GM12872 (cell line): Measurements from ENCODE around the gene CLRN3.

Source experiments
- TF ChIP-seq, protein P1 (sequence below): IDR thresholded peaks from 3 replicates; pipeline ENCODE4 v1.5.1; 2011; ENCODE audit warnings: low read depth, mild to moderate bottlenecking, low read length, moderate library complexity; ENCODE audit not compliant: insufficient read depth

The CLRN3 gene

DNA sequence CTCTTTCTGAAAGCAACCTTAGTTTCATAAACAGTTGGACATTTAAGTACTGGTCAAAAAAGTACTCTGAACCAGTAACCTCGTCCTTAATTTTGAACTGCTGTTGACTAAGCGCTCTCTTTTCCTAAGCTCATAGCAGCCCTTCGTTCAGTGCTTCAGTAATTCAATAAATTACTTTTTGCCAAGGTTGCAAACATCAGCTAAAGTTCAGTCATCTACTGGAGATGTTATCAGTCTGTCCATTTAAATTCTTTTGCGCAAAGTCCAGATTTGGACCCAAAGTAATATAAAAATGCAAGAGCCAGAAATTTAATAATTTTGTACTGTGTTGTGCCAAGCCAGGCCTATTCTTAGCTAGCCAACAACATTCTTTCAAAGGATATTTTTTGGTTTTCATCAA is 22.6 kb upstream of the CLRN3 start:
- TF ChIP-seq, protein P1, sequence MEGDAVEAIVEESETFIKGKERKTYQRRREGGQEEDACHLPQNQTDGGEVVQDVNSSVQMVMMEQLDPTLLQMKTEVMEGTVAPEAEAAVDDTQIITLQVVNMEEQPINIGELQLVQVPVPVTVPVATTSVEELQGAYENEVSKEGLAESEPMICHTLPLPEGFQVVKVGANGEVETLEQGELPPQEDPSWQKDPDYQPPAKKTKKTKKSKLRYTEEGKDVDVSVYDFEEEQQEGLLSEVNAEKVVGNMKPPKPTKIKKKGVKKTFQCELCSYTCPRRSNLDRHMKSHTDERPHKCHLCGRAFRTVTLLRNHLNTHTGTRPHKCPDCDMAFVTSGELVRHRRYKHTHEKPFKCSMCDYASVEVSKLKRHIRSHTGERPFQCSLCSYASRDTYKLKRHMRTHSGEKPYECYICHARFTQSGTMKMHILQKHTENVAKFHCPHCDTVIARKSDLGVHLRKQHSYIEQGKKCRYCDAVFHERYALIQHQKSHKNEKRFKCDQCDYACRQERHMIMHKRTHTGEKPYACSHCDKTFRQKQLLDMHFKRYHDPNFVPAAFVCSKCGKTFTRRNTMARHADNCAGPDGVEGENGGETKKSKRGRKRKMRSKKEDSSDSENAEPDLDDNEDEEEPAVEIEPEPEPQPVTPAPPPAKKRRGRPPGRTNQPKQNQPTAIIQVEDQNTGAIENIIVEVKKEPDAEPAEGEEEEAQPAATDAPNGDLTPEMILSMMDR = no peak

DNA sequence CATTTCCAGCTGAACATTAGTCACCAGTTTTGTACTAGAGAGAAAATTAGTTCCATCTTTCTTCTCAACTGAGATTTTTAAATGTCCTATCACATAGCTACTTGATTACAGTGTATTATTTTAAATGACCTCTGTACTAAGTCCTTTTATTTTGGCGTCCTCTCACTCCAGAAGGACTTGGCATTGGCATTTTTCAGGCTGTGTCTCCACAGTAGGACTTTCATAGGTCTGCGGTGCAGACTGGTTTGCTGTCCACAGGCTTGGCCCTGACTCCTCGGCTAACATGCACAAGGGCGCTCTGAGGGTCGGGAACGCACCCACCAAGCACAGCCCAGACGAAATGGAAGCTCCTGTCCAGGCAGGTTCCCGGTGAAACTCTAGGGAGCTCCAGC is 20.6 kb upstream of the CLRN3 start:
- TF ChIP-seq, protein P1 = no peak

DNA sequence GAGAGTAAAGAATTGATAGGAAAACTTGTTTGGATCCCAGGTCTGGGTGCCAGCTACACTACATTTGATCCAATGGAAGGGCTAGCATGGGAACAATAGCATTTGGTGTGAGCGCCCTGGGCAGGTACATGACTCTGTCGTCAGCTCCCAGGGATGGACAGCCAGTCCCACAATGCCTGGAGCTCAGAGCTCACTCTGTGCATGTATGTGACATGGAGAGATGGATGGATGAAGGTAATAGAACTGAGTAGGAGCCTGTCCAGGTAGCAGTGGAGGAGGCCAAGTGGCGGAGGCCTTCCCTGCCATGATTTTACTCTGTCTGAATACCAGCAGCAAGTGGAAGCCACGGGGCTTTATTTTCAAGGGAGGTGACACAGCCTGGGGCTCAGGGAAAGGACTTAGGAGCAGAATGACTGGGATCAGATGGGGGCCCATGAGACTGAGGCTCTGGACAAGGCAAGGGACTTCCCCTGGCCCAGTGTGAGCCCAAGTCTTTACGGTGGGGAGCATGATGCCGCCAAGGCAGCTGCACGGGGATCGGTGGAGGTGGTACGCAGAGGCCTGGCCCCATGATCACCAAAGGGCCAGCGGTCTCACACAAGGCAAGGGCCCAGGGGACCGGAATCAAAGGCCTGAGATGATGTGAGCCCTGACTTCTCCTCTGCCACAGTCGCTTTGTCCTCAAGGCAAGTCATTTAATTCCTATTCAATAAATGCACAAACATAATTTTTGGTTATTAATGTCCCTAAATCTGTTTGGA is 20.0 kb upstream of the CLRN3 start:
- TF ChIP-seq, protein P1 = no peak

DNA sequence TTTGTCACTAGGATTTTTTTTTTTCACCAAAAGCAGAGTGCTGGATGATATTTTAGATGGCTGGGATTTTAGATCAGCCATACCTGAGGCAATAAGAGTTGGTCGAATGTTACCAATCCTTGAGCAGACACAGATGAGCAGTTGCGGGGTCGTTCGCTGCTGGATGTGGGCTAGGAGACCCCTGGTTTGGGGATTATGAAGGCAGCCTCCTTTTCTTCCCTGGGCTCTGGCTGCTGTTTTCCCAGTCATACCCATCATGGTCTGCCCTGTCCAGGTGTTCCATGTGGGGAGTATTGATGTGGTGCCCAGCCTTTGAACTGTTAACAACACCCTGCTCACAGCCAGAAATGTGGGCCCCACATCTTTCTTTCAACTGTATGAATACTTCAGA is 19.1 kb upstream of the CLRN3 start:
- TF ChIP-seq, protein P1 = no peak

DNA sequence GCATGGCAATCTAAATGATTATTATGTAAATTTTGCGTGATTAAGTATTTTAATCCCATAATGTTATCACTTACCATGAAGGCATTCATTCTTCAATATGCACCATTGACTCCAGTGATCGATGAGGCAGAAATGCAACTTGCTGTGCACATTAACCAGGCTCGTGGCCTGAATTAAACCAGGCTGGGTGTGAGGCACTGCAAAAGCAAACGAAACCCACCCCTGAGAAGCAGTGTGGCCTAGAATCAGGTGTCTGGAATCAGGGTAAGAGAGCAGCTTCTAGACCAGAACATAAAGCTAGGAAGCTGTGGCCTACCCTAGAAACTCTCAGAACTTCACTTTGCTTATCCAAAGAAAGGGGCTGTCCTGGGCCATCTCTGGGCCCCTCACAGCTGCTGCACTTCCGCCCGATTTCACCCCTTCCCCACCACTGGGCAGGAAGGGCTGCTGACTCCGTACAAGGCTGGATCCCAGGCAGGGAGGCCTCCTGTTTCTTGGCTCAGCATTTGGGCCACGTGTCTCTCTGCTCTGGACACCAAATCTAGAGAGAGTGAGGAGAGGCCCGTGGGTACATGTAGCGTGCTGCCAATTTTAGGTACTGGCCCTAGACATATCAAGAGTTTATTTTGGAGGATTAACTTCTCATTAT is 18.6 kb upstream of the CLRN3 start:
- TF ChIP-seq, protein P1 = no peak

DNA sequence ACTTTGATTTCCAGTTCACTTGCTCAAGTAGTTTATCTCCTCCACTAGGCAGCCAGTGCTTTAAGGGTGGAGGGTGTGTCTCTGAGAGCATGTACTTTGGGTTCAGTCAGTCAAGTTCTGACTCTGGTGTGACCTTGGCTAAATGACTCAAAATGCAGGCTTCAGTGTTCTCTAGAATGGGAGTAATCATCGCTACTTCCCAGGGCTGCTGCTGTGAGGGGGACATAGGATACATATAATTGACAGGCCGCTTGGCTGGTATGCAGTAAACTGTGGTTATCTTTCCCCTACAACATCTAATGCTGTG is 17.7 kb upstream of the CLRN3 start:
- TF ChIP-seq, protein P1 = no peak

DNA sequence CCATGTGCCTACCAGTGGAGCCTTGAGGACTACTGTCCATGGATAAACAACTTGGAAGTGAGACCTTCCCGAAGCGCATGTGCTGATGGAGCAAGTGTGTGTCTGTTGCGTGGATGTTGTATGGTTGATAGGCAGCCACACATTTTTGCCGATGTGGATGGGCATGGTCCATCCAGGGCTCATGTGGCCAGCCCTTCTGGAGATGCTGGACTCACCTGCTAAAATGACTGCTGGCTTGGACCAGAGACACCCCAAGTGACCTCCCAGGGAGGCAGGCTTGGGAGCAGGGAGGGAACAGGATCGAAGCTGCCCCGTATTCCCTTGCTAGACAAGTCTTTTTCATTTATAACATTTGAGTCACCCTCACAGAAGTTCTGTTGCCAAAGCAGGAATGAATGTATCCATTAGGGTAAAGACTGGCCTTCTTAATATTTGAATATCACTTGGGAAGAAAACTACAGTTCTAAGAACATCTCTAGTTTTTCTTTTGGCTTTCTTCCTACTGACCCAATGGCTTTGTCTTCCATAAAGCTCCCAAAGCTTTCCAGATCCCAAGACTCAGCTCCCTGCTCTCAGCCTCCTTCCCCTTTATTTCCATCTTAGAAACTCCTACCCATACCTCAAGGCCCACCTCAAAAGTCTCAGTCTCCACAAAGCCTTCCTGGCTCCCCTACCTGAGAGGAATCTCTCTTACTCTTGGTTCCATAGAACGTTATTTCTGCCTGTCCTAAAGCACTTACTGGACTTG is 17.1 kb upstream of the CLRN3 start:
- TF ChIP-seq, protein P1 = no peak
